Loucy (cell line): ENCODE measurements around the gene GSTP1.
A peak's percentile ranks its signal among the peaks of the same experiment; 100 is the strongest.

Experiments
- H2AFZ ChIP-seq: fragments of 200-600 bp; sonication (generic); 2 replicates; pipeline ENCODE4 v1.6.0; 2016; ENCODE audit warnings: antibody characterized with exemption, mild to moderate bottlenecking, low read length, moderate library complexity
- H3F3A ChIP-seq: fragments of 200-600 bp; 2 replicates; pipeline ENCODE4 v1.6.0; 2016; ENCODE audit warnings: antibody characterized with exemption, low read depth, mild to moderate bottlenecking
- H3K27me3 ChIP-seq: fragments of 200-600 bp; sonication (generic); 2 replicates; pipeline ENCODE4 v1.6.1; 2014; ENCODE audit warnings: low read length, mild to moderate bottlenecking; ENCODE audit not compliant: insufficient read depth, poor library complexity, severe bottlenecking
- H3K36me3 ChIP-seq: fragments of 200-600 bp; sonication (generic); 2 replicates; pipeline ENCODE4 v1.6.1; 2016; ENCODE audit warnings: low read length; ENCODE audit not compliant: insufficient read depth
- H3K4me1 ChIP-seq: fragments of 200-600 bp; sonication (generic); 2 replicates; pipeline ENCODE4 v1.5.1; 2014; ENCODE audit warnings: low read length, mild to moderate bottlenecking; ENCODE audit not compliant: insufficient read depth, poor library complexity, severe bottlenecking
- H3K4me2 ChIP-seq: fragments of 200-600 bp; sonication (generic); 2 replicates; pipeline ENCODE4 v1.6.0; 2014; ENCODE audit warnings: antibody characterized with exemption, low read length, low read depth, mild to moderate bottlenecking; ENCODE audit not compliant: poor library complexity, severe bottlenecking
- H3K4me3 ChIP-seq: fragments of 200-600 bp; sonication (generic); 2 replicates; pipeline ENCODE4 v1.5.1; 2014; ENCODE audit warnings: low read length, mild to moderate bottlenecking, mixed read lengths; ENCODE audit not compliant: poor library complexity, severe bottlenecking
- H3K79me2 ChIP-seq: fragments of 200-600 bp; sonication (generic); 2 replicates; pipeline ENCODE4 v1.6.1; 2014; ENCODE audit warnings: low read length; ENCODE audit not compliant: insufficient read depth
- H3K9ac ChIP-seq: fragments of 200-600 bp; sonication (generic); 2 replicates; pipeline ENCODE4 v1.6.0; 2014; ENCODE audit warnings: mild to moderate bottlenecking, low read depth, low read length, moderate library complexity; ENCODE audit not compliant: poor library complexity, severe bottlenecking
- H3K9me2 ChIP-seq: fragments of 200-600 bp; sonication (generic); replicated peaks from 2 replicates; pipeline ENCODE4 v1.6.1; 2016; ENCODE audit warnings: low read depth, low read length, mixed read lengths
- H3K9me3 ChIP-seq: fragments of 200-600 bp; sonication (generic); 2 replicates; pipeline ENCODE4 v1.6.1; 2014; ENCODE audit warnings: mild to moderate bottlenecking, antibody characterized with exemption, low read length, low read depth; ENCODE audit not compliant: insufficient read depth
- H4K20me1 ChIP-seq: fragments of 200-600 bp; sonication (generic); 2 replicates; pipeline ENCODE4 v1.6.0; 2014; ENCODE audit warnings: antibody characterized with exemption, low read length, mild to moderate bottlenecking; ENCODE audit not compliant: insufficient read depth, poor library complexity, severe bottlenecking
- EZH2phosphoT487 ChIP-seq: fragments of 200-600 bp; IDR thresholded peaks from 2 replicates; pipeline ENCODE4 v1.6.1; 2018; ENCODE audit warnings: antibody characterized with exemption, mild to moderate bottlenecking, moderate library complexity, borderline replicate concordance
- TF ChIP-seq, protein P1 (sequence below): fragments of 200-600 bp; sonication (generic); conservative IDR thresholded peaks from 2 replicates; pipeline ENCODE4 v1.5.1; 2014; ENCODE audit warnings: mild to moderate bottlenecking, antibody characterized with exemption, low read length

The GSTP1 gene

DNA sequence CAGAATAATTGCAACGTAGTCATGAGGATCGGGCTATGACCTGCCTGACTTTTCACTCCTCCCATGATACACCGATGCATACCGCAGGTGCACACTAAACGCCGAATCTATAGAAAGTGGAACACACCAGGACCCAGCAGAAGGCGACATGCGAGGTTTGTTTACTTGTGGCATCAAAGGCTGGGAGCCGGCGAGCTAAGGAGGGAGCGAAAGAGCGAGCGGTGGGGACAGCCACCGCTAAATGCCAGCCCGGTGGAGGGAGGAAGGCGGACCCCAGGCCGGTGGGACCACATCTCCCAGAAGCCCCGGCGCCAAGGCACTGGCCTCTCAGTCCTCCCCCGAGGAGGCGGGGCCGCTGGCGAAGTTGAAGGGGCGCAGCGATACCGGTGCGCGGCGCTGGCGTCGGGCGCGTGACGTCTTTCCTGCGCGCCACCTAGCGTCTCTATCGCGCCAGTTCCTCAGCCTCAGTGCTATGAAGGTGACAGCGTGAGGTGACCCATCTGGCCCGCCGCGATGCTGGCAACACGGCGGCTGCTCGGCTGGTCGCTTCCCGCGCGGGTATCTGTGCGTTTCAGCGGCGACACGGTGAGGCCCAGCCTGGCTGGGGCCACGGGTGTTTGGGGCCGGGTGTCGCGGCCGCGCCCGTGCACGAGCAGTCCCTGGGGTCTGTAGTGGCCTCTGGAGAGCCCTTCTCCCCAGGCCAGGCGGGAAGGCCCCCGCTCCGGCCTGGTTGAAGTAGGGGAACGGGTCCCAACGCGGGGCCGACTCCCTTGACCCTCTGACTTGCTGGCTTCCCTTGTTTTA lies 23.1 kb downstream of the GSTP1 start, which contains the start of gene NDUFV1:
TSS of gene NDUFV1 (plus strand) at position 445 of the 804 bp plus-strand sequence. CDS start at position 514, 69 bp downstream.
- no peak for TF ChIP-seq EZH2phosphoT487
- TF ChIP-seq, protein P1, sequence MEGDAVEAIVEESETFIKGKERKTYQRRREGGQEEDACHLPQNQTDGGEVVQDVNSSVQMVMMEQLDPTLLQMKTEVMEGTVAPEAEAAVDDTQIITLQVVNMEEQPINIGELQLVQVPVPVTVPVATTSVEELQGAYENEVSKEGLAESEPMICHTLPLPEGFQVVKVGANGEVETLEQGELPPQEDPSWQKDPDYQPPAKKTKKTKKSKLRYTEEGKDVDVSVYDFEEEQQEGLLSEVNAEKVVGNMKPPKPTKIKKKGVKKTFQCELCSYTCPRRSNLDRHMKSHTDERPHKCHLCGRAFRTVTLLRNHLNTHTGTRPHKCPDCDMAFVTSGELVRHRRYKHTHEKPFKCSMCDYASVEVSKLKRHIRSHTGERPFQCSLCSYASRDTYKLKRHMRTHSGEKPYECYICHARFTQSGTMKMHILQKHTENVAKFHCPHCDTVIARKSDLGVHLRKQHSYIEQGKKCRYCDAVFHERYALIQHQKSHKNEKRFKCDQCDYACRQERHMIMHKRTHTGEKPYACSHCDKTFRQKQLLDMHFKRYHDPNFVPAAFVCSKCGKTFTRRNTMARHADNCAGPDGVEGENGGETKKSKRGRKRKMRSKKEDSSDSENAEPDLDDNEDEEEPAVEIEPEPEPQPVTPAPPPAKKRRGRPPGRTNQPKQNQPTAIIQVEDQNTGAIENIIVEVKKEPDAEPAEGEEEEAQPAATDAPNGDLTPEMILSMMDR = peak; percentile 36
- H3K4me3 ChIP-seq = peak within 1 kb of the TSS; percentile 95
- peak within 1 kb of the TSS; percentile 86 for H3K9ac ChIP-seq
- no peak within 1 kb of the TSS for H2AFZ ChIP-seq
- peaks cover 5% of the 10 kb centered on the region; the same call in 1 of the 2 replicates for H3K9me3 ChIP-seq
- peaks cover 28% of the 10 kb centered on the region for H3K79me2 ChIP-seq
- H4K20me1 ChIP-seq = no peaks in the 10 kb centered on the region
- peak within 1 kb of the TSS; percentile 87 for H3K4me2 ChIP-seq
- peaks cover 2% of the 10 kb centered on the region; the same call in 1 of the 2 replicates for H3K36me3 ChIP-seq
- peaks cover 54% of the 10 kb centered on the region for H3K4me1 ChIP-seq
- peaks cover 2% of the 10 kb centered on the region; the same call in 1 of the 2 replicates for H3F3A ChIP-seq
- H3K9me2 ChIP-seq = no peaks in the 10 kb centered on the region
- no peaks in the 10 kb centered on the region for H3K27me3 ChIP-seq

DNA sequence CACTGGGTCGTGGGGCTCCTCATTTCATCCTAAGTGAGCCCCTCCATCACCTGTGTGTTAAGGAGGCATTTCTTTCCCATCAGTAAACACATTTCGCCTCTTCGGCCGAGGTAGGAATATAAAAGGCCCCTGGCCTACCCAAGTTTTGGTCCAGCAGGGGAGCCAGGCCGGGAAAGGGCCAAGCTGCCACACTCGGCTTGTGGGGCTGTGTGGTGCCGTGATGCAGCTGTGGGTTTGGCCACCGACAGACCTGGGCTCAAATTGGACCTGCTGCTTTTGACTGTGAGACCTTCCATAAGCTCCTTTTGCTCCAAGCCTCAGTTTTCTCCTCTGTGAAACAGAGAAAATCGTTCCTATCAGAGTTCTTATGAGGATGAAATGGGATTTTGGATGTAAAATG lies 23.9 kb downstream of the GSTP1 start:
- no peak for TF ChIP-seq EZH2phosphoT487
- TF ChIP-seq, protein P1 = no peak
- Histone ChIP-seq H4K20me1 (no peaks in the 10 kb centered on the region), H3K4me2 (peak overlapping the region; percentile 87), H3K9me2 (no peaks in the 10 kb centered on the region), H3K79me2 (peaks cover 28% of the 10 kb centered on the region), H3K27me3 (no peaks in the 10 kb centered on the region), H3K4me3 (peak overlapping the region; percentile 95), H3F3A (no peaks in the 10 kb centered on the region), H3K9ac (peak overlapping the region; percentile 86), H3K9me3 (peaks cover 3% of the 10 kb centered on the region; the same call in 1 of the 2 replicates), H3K4me1 (peaks cover 46% of the 10 kb centered on the region), H2AFZ (no peak overlapping the region), H3K36me3 (peaks cover 7% of the 10 kb centered on the region; the same call in 1 of the 2 replicates)

DNA sequence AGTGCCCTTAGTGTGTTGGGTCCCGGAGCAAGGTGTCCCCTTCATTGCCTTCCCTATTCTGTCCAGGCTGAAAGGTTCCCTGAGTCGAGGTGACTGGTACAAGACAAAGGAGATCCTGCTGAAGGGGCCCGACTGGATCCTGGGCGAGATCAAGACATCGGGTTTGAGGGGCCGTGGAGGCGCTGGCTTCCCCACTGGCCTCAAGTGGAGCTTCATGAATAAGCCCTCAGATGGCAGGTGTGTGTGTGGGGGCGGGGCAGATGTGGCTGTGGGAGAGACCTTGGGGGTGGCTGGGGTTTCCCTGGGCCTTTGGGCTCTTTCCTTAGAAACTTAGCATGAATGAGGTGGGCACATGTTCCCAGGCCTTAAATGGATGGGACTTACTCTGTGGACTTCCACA lies 24.9 kb downstream of the GSTP1 start:
- H3K79me2 ChIP-seq = peaks cover 28% of the 10 kb centered on the region
- H3K9me2 ChIP-seq = no peaks in the 10 kb centered on the region
- no peaks in the 10 kb centered on the region for H3F3A ChIP-seq
- no peaks in the 10 kb centered on the region for H3K9me3 ChIP-seq
- peaks cover 7% of the 10 kb centered on the region; the same call in 1 of the 2 replicates for H3K36me3 ChIP-seq
- H2AFZ ChIP-seq = no peak overlapping the region
- no peaks in the 10 kb centered on the region for H3K27me3 ChIP-seq
- peak overlapping the region; percentile 87 for H3K4me2 ChIP-seq
- TF ChIP-seq, protein P1 = no peak
- TF ChIP-seq EZH2phosphoT487 = no peak
- H3K9ac ChIP-seq = no peak overlapping the region
- peaks cover 38% of the 10 kb centered on the region for H3K4me1 ChIP-seq
- H4K20me1 ChIP-seq = no peaks in the 10 kb centered on the region
- peak overlapping the region; percentile 95 for H3K4me3 ChIP-seq
